Muscle layer of colon (tissue), 2 donors: ENCODE results near the gene RBKS.
A peak's percentile ranks its signal among the peaks of the same experiment; 100 is the strongest.
"Not testable (repeated sequence)": the region's sequence is repeated elsewhere in the genome, so short reads cannot be mapped to it uniquely, and the experiment has no call there.

Experiments
- H3K27ac ChIP-seq: one replicate; pipeline ENCODE4 v1.7.0; 2013; ENCODE audit warnings: low read depth, mild to moderate bottlenecking, low read length, moderate library complexity
- H3K27me3 ChIP-seq, 2 donors: one replicate each; pipeline ENCODE4 v1.7.0; 2013; ENCODE audit warnings: low read length in 2 of 2, mild to moderate bottlenecking in 2 of 2; ENCODE audit not compliant: insufficient read depth in 2 of 2, control insufficient read depth in 1 of 2
- H3K36me3 ChIP-seq: one replicate; pipeline ENCODE4 v1.7.0; 2013; ENCODE audit warnings: mild to moderate bottlenecking, low read length; ENCODE audit not compliant: insufficient read depth
- H3K4me1 ChIP-seq: one replicate; pipeline ENCODE4 v1.7.0; 2013; ENCODE audit warnings: mild to moderate bottlenecking, low read length; ENCODE audit not compliant: insufficient read depth
- H3K4me3 ChIP-seq, 2 donors: one replicate each; pipeline ENCODE4 v1.7.0; 2013; ENCODE audit warnings: low read length in 2 of 2, low read depth in 1 of 2, mild to moderate bottlenecking in 1 of 2, moderate library complexity in 1 of 2
- H3K9ac ChIP-seq: one replicate; pipeline ENCODE4 v1.7.0; 2013; ENCODE audit warnings: low read length
- H3K9me3 ChIP-seq: one replicate; pipeline ENCODE4 v1.7.0; 2013; ENCODE audit warnings: mild to moderate bottlenecking, low read length
- donor health status: abdominal sarcoma.
- donor health status: Adenocarcinoma of cecum.

RBKS gene

GRCh38 chr2:27772804-27773203 is 117.4 kb downstream of the RBKS start:
- Histone ChIP-seq H3K4me3 (peak overlapping the region in 1 of 2 donors; percentile 99), H3K36me3 (peaks cover 14% of the 10 kb centered on the region), H3K9me3 (no peaks in the 10 kb centered on the region), H3K27me3 (no peaks in the 10 kb centered on the region), H3K9ac (peak overlapping the region; percentile 3), H3K4me1 (peaks cover 39% of the 10 kb centered on the region), H3K27ac (no peak overlapping the region)

GRCh38 chr2:27771548-27772335 is 118.4 kb downstream of the RBKS start, which contains the start of gene MRPL33:
Gene MRPL33 (plus strand): TSS chr2:27771719. CDS start chr2:27771778, 59 bp downstream.
- Histone ChIP-seq H3K4me3 (peak within 1 kb of the TSS; percentile 75 to 99), H3K27ac (peak within 1 kb of the TSS; percentile 84), H3K9ac (peak within 1 kb of the TSS; percentile 96), H3K36me3 (peaks cover 9% of the 10 kb centered on the region), H3K4me1 (peaks cover 34% of the 10 kb centered on the region), H3K27me3 (no peaks in the 10 kb centered on the region), H3K9me3 (no peaks in the 10 kb centered on the region)

DNA sequence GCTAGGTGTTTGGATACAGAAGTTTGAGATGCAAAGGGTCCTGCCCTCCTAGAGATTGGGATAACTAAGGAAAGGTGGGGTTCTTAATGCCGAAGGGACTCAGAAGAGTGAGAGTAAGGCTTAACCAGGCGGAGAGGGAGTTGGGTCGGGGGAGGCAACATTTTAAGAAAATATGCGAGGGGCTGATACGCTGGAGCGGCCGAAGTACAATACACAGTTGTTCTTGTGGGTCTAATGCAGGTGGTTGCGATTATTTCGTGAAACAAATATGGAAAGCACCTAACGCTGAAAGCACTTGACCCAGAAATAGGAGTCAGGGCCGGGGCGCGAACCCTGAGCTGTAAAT is 119.0 kb downstream of the RBKS start:
- Histone ChIP-seq H3K36me3 (peaks cover 9% of the 10 kb centered on the region), H3K9me3 (no peaks in the 10 kb centered on the region), H3K4me1 (peaks cover 33% of the 10 kb centered on the region), H3K4me3 (peak overlapping the region; percentile 41 to 99), H3K27me3 (peaks cover 0 to 2% of the 10 kb centered on the region in 2 donors), H3K27ac (peak overlapping the region; percentile 84), H3K9ac (peak overlapping the region; percentile 96)

DNA sequence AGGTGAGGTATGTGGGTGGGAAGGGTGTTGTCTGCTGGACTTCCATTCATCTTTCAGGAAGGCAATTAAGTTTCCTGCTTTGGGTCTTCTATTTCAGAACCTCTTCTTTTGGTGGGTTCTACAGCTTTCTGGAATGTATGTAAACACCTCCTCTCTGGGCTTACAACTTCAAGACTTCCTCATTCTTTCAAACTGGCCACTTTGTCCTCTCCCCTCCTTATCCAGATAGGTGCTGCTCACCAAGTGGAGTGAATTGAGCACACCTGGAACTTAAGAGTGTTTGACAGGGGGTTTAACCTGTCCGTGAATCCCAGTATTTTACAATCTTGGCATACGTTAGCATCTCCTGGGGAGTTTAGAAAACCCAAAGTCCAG is 123.9 kb downstream of the RBKS start:
- Histone ChIP-seq H3K27ac (no peak overlapping the region), H3K36me3 (no peaks in the 10 kb centered on the region), H3K9ac (no peak overlapping the region), H3K4me1 (peaks cover 8% of the 10 kb centered on the region), H3K27me3 (peaks cover 0 to 4% of the 10 kb centered on the region in 2 donors), H3K4me3 (peak overlapping the region; percentile 9 to 60), H3K9me3 (no peaks in the 10 kb centered on the region)

- peaks cover 0 to 4% of the 10 kb centered on the region in 2 donors for H3K27me3 ChIP-seq
- no peaks in the 10 kb centered on the region for H3K9me3 ChIP-seq
- H3K27ac ChIP-seq, result no peak overlapping the region
- no peaks in the 10 kb centered on the region for H3K36me3 ChIP-seq
- peaks cover 8% of the 10 kb centered on the region for H3K4me1 ChIP-seq
- peak overlapping the region; percentile 9 to 60 for H3K4me3 ChIP-seq
- H3K9ac ChIP-seq, result no peak overlapping the region
Measured at GRCh38 chr2:27765621-27766286, 124.4 kb downstream of the RBKS start.

DNA sequence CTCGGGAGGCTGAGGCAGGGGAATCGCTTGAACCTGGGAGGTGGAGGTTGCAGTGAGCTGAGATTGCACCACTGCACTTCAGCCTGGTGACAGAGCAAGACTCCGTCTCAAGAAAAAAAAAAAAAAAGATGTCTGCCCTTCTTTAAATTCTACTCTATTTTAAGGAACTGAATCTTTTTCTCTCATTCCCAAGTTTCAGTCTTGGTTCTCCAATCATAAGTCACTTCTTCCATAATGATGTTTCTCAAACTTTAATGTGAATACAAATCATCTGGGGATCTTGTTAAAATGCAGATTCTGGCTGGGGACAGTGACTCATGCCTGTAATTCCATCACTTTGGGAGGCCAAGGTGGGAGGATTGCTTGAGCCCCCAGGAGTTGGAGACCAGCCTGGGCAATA is 125.7 kb downstream of the RBKS start:
- H3K4me1 ChIP-seq, H3K36me3 ChIP-seq, H3K27ac ChIP-seq, H3K9ac ChIP-seq, H3K9me3 ChIP-seq, H3K27me3 ChIP-seq, H3K4me3 ChIP-seq: not testable (repeated sequence)

DNA sequence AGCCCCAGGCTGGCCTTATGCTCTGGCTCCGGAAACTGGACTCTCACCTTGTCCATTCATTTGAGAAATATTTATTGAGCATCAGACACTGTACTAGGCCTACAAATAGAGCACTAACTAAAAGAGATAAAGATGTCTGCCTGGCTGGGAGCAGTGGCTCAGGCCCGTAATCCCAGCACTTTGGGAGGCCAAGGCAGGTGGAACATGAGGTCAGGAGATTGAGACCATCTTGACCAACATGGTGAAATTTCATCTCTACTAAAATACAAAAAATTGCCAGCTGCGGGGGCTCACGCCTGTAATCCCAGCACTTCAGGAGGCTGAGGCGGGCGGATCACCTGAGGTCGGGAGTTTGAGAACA is 126.3 kb downstream of the RBKS start:
- Histone ChIP-seq H3K36me3 (no peaks in the 10 kb centered on the region), H3K9me3 (no peaks in the 10 kb centered on the region), H3K9ac (no peak overlapping the region), H3K27ac (no peak overlapping the region), H3K4me1 (peaks cover 8% of the 10 kb centered on the region), H3K4me3 (no peak overlapping the region), H3K27me3 (peaks cover 0 to 4% of the 10 kb centered on the region in 2 donors)

- Histone ChIP-seq H3K27ac (no peak overlapping the region), H3K9ac (no peak overlapping the region)
Measured at GRCh38 chr2:27762951-27763906, 127.0 kb downstream of the RBKS start.

GRCh38 chr2:27756544-27757498 is 133.4 kb downstream of the RBKS start:
- no peaks in the 10 kb centered on the region for H3K9me3 ChIP-seq
- H3K4me1 ChIP-seq, result no peaks in the 10 kb centered on the region
- no peaks in the 10 kb centered on the region for H3K36me3 ChIP-seq
- no peak overlapping the region for H3K27ac ChIP-seq
- H3K9ac ChIP-seq, result no peak overlapping the region
- H3K27me3 ChIP-seq, result no peaks in the 10 kb centered on the region
- H3K4me3 ChIP-seq, result no peak overlapping the region

More at GRCh38 chr2:27762951-27763906, 127.0 kb downstream of the RBKS start:
- no peak overlapping the region for H3K4me3 ChIP-seq
- peaks cover 0 to 4% of the 10 kb centered on the region in 2 donors for H3K27me3 ChIP-seq
- no peaks in the 10 kb centered on the region for H3K9me3 ChIP-seq
- peaks cover 8% of the 10 kb centered on the region for H3K4me1 ChIP-seq
- no peaks in the 10 kb centered on the region for H3K36me3 ChIP-seq

DNA sequence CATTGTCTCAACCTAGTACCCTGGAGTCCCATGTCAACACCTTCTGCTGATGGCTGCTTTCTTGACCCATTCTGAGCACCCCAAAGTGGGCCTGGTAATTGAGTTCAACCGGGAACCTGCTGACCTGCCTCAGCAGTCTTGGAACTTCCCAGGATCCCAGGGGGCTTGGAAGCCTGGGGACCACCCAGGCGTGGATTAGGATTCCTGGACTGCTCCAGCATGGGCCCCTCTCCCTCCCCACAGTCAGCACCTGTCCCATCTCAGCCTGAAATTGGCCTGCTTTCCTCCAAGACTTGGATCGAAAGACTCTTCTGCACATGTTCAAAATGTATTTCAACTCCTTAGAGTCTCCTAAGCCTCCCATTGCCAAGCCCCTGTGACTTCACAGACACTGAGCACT is 134.1 kb downstream of the RBKS start:
- Histone ChIP-seq H3K27me3 (no peaks in the 10 kb centered on the region), H3K27ac (no peak overlapping the region), H3K9ac (no peak overlapping the region), H3K36me3 (no peaks in the 10 kb centered on the region), H3K9me3 (no peaks in the 10 kb centered on the region), H3K4me1 (no peaks in the 10 kb centered on the region), H3K4me3 (no peak overlapping the region)
